Peyer's patch (tissue), 4 donors: Measurements from ENCODE around the gene CDH23. TPM values are rescaled to one million over a fixed set of nuclear protein-coding genes. Genes with fewer than 3 reads are reported as not detected.

Source experiments
- DNase-seq, 3 donors: peaks; one replicate each; pipeline ENCODE4 v3.0.0-alpha.2; 2017 to 2019
- H3K27ac ChIP-seq, 4 donors: fragments of 200-600 bp; sonication (generic); one replicate each; pipeline ENCODE4 v1.5.1; 2016 to 2019
- H3K27me3 ChIP-seq, 2 donors: fragments of 200-600 bp; sonication (generic); one replicate each; pipeline ENCODE4 v1.5.1; 2019
- H3K36me3 ChIP-seq, 3 donors: fragments of 200-600 bp; sonication (generic); one replicate each; pipeline ENCODE4 v1.5.1; 2016 to 2019
- H3K4me1 ChIP-seq, 4 donors: fragments of 200-600 bp; sonication (generic); one replicate each; pipeline ENCODE4 v1.5.1; 2016 to 2019
- H3K4me3 ChIP-seq, 4 donors: fragments of 200-600 bp; sonication (generic); 1 replicate in 3 of 4; 2 replicates in 1 of 4; pipeline ENCODE4 v1.5.1; 2016 to 2019; ENCODE audit warnings: mild to moderate bottlenecking in 1 of 4
- H3K9me3 ChIP-seq, 4 donors: fragments of 200-600 bp; sonication (generic); one replicate each; pipeline ENCODE4 v1.5.1; 2016 to 2019; ENCODE audit warnings: mild to moderate bottlenecking in 1 of 4
- POLR2A ChIP-seq, 2 donors: fragments of 450-650 bp; IDR thresholded peaks; one replicate each; pipeline ENCODE4 v1.5.1; 2017; ENCODE audit warnings: antibody characterized with exemption in 2 of 2, mild to moderate bottlenecking in 2 of 2, moderate library complexity in 2 of 2
- total RNA-seq, 4 donors: library from RNA; depleted of rRNA; stranded (reverse); fragments of >200 nt; gene quantifications; one replicate each; pipeline ENCODE4 v1.1.0, GENCODE V29; 2016
- TF ChIP-seq, protein P1 (sequence below), 6 experiments: fragments of 450-650 bp in 4 of 6; fragments of 200-600 bp in 2 of 6; sonication (generic) in 1 of 6; IDR thresholded peaks; one replicate each; pipeline ENCODE4 v1.5.1; 2017 to 2019; ENCODE audit warnings: antibody characterized with exemption in 6 of 6, mild to moderate bottlenecking in 3 of 6, moderate library complexity in 1 of 6

Gene CDH23
- total RNA-seq, 4 donors from 2014 or later: 3.2 to 9.9 (median 5.4) TPM

DNA sequence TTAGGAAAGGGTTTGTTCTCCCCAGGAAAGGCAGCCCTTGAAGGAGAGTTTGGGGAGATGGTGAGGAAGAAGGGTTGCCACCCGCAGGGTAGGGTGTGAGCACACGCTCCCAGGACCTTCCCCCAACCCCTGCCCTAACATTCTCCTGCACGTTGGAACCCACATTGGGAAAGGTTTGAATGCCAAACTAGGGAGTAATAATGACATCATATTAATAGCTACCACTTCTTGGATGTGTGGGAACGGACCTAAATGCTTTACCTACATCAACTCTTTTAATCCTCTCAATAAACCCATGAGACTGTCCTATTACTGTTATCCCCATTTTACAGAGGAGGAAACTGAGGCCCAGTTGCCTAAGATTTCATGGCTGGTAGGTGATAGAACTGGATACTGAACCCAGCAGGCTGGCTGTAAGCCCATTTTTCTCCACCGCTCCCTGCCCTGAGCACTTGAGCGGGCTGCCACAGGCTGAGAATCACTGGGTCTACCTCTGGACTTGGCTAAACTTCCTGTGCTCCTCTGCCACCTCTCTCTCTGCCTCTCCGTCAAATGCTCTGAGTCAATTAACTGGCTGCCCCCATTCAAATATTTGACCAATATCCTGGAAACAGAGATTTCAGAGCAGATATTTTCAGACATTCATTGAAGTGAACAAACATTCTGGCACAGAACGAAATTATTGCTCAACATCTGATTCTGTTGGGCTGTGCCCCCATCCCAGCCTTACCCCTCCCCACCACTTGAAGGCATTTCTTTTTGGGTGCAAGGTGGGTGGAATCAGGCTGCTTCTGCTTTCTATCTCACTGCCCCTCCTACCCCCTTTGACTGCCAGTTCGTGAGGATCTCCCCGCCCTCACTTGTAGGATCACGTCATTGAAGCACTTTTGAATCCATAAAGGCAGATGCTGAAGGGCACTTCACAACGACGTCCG, 193.2 kb downstream of the CDH23 start:
- TF ChIP-seq, protein P1, sequence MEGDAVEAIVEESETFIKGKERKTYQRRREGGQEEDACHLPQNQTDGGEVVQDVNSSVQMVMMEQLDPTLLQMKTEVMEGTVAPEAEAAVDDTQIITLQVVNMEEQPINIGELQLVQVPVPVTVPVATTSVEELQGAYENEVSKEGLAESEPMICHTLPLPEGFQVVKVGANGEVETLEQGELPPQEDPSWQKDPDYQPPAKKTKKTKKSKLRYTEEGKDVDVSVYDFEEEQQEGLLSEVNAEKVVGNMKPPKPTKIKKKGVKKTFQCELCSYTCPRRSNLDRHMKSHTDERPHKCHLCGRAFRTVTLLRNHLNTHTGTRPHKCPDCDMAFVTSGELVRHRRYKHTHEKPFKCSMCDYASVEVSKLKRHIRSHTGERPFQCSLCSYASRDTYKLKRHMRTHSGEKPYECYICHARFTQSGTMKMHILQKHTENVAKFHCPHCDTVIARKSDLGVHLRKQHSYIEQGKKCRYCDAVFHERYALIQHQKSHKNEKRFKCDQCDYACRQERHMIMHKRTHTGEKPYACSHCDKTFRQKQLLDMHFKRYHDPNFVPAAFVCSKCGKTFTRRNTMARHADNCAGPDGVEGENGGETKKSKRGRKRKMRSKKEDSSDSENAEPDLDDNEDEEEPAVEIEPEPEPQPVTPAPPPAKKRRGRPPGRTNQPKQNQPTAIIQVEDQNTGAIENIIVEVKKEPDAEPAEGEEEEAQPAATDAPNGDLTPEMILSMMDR (IDR thresholded peaks at IDR 0.05): no peak
- no peak for TF ChIP-seq POLR2A (IDR thresholded peaks at IDR 0.05)
- Histone ChIP-seq H3K4me3 (no peak overlapping the region), H3K27ac (no peak overlapping the region)

GRCh38 chr10:71590781-71591350, 194.1 kb downstream of the CDH23 start:
- TF ChIP-seq, protein P1 (IDR thresholded peaks at IDR 0.05): no peak
- TF ChIP-seq POLR2A (IDR thresholded peaks at IDR 0.05): no peak
- DNase-seq: no peak
- H3K4me3 ChIP-seq: no peak overlapping the region
- H3K27me3 ChIP-seq: no peaks in the 10 kb centered on the region
- no peak overlapping the region for H3K27ac ChIP-seq
- no peaks in the 10 kb centered on the region for H3K36me3 ChIP-seq
- no peaks in the 10 kb centered on the region for H3K9me3 ChIP-seq
- H3K4me1 ChIP-seq: no peaks in the 10 kb centered on the region

More for the DNA sequence above, 193.2 kb downstream of the CDH23 start:
- no peaks in the 10 kb centered on the region for H3K4me1 ChIP-seq
- no peaks in the 10 kb centered on the region for H3K36me3 ChIP-seq
- H3K9me3 ChIP-seq: no peaks in the 10 kb centered on the region
- no peak for DNase-seq
- no peaks in the 10 kb centered on the region for H3K27me3 ChIP-seq

DNA sequence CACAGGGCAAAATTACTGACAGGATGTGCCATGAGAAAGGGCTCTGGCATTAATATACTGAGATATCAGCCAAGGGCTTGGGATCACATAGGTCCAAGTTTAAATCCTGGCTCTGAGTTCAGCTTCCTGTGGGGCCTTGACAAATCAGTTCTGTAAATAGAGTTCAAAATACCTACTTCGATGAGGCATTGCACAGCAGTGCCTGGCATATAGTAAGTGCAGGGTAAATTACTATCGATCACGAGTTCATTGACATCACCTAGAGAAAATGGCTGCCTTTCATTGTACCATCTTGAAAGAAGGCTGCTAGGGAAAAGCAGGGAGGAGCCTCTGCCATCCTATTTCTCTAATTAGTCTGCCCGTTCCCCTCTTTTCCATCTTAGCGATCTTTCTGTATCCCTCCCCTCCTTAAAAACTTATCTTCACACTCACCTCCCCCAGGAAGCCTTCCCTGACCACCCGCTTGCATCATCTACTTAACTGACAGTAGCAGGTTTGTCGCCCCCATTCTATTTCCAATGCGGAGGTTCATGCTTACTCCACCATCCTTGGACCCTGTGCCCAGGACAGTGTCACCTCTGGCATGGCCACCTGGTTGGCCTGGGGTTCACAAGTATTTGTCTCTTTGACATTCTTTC, 198.3 kb downstream of the CDH23 start:
- no peak overlapping the region for H3K4me3 ChIP-seq
- no peak for TF ChIP-seq POLR2A (IDR thresholded peaks at IDR 0.05)
- TF ChIP-seq, protein P1 (IDR thresholded peaks at IDR 0.05): no peak
- no peaks in the 10 kb centered on the region for H3K9me3 ChIP-seq
- H3K4me1 ChIP-seq: peaks cover 0 to 22% (median 7%) of the 10 kb centered on the region in 4 donors
- H3K27me3 ChIP-seq: no peaks in the 10 kb centered on the region
- H3K27ac ChIP-seq: no peak overlapping the region
- H3K36me3 ChIP-seq: no peaks in the 10 kb centered on the region
- no peak for DNase-seq

- H3K27me3 ChIP-seq: no peaks in the 10 kb centered on the region
- H3K27ac ChIP-seq: no peak overlapping the region
- no peak overlapping the region for H3K4me3 ChIP-seq
- TF ChIP-seq POLR2A (IDR thresholded peaks at IDR 0.05): no peak
- TF ChIP-seq, protein P1 (IDR thresholded peaks at IDR 0.05): no peak
- H3K4me1 ChIP-seq: peaks cover 0 to 22% (median 7%) of the 10 kb centered on the region in 4 donors
- H3K36me3 ChIP-seq: no peaks in the 10 kb centered on the region
- no peaks in the 10 kb centered on the region for H3K9me3 ChIP-seq
- DNase-seq: no peak
Observed at GRCh38 chr10:71595649-71596048, 198.9 kb downstream of the CDH23 start.

DNA sequence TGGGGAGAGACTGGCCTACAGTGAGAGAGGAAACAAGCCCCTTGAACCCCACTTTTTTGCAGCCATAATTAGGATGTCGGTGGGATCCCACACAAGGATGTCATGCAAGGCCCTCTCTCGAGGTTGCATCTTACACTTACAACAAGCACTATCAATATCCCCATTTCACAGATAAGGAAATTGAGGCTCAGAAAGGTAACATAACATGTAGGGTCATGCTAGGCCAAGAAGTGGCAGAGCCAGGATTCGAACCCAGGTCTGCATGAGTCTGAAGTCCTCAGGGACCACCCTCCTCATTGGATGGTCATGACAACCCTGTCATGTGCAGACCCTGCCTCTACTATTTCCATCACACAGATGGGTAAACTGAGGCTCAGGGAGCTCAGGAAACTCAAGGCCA, 199.4 kb downstream of the CDH23 start:
- no peak for DNase-seq
- Histone ChIP-seq H3K9me3 (no peaks in the 10 kb centered on the region), H3K4me1 (peaks cover 0 to 22% (median 7%) of the 10 kb centered on the region in 4 donors), H3K27me3 (no peaks in the 10 kb centered on the region), H3K36me3 (no peaks in the 10 kb centered on the region), H3K4me3 (no peak overlapping the region), H3K27ac (no peak overlapping the region)
- TF ChIP-seq, protein P1 (IDR thresholded peaks at IDR 0.05): no peak
- TF ChIP-seq POLR2A (IDR thresholded peaks at IDR 0.05): no peak
